MM.1S (cell line): ENCODE measurements around the gene TMED7.

Experiments
- CTCF ChIP-seq: fragments of 300-600 bp; sonication (generic); IDR thresholded peaks from 2 replicates; pipeline ENCODE4 v1.5.1; 2016; ENCODE audit warnings: antibody characterized with exemption, low read length, mixed read lengths
- EZH2 ChIP-seq: fragments of 300-600 bp; sonication (generic); optimal IDR thresholded peaks from 2 replicates; pipeline ENCODE3; 2017; ENCODE audit warnings: low read depth, mild to moderate bottlenecking, antibody characterized with exemption, low read length, mixed read lengths

- TF ChIP-seq CTCF (no peak), EZH2 (no peak)
Observed at GRCh38 chr5:115607935-115608334, 17.9 kb downstream of the TMED7 start.
